IPS-NIHi11 (cell line): Measurements from ENCODE around the gene TGM6.

Experiments used
- DNase-seq: peaks from one replicate; pipeline ENCODE4 v3.0.0; 2012; ENCODE audit warnings: mixed read lengths, low spot score

The TGM6 gene

GRCh38 chr20:2380601-2381000, at the start of gene TGM6:
Gene TGM6, plus strand, starts transcription at chr20:2380901. Its CDS starts 68 bp downstream, at chr20:2380969.
- no peak for DNase-seq

GRCh38 chr20:2331106-2331505, 49.6 kb upstream of the TGM6 start:
- DNase-seq: no peak

- no peak for DNase-seq
These were observed 48.7 kb upstream of the TGM6 start for GRCh38 chr20:2331901-2332565.

- no peak for DNase-seq
These were observed 48.0 kb upstream of the TGM6 start for GRCh38 chr20:2332711-2333110.

GRCh38 chr20:2333821-2334220, 46.9 kb upstream of the TGM6 start:
- DNase-seq: no peak

- DNase-seq: no peak
These were observed 45.4 kb upstream of the TGM6 start for GRCh38 chr20:2335096-2335870.

- DNase-seq: no peak
These were observed 44.2 kb upstream of the TGM6 start for GRCh38 chr20:2336471-2336870.

- DNase-seq: no peak
These were observed 43.6 kb upstream of the TGM6 start for GRCh38 chr20:2337142-2337541.

GRCh38 chr20:2338411-2339066, 42.2 kb upstream of the TGM6 start:
- DNase-seq: no peak

- DNase-seq: no peak
These were observed 40.6 kb upstream of the TGM6 start for GRCh38 chr20:2340136-2340535.

GRCh38 chr20:2340823-2341222, 39.9 kb upstream of the TGM6 start:
- DNase-seq: no peak

GRCh38 chr20:2341336-2341735, 39.4 kb upstream of the TGM6 start:
- no peak for DNase-seq

- no peak for DNase-seq
These were observed 38.5 kb upstream of the TGM6 start for GRCh38 chr20:2342243-2342642.

- DNase-seq: no peak
These were observed 34.5 kb upstream of the TGM6 start for GRCh38 chr20:2346188-2346587.

- no peak for DNase-seq
These were observed 32.4 kb upstream of the TGM6 start for GRCh38 chr20:2348336-2348735.

- no peak for DNase-seq
These were observed 30.9 kb upstream of the TGM6 start for GRCh38 chr20:2349801-2350200.

GRCh38 chr20:2350606-2351005, 30.1 kb upstream of the TGM6 start:
- no peak for DNase-seq

GRCh38 chr20:2353231-2353630, 27.5 kb upstream of the TGM6 start:
- DNase-seq: no peak

GRCh38 chr20:2357114-2357513, 23.6 kb upstream of the TGM6 start:
- no peak for DNase-seq

- no peak for DNase-seq
These were observed 22.7 kb upstream of the TGM6 start for GRCh38 chr20:2358006-2358405.

- no peak for DNase-seq
These were observed 19.6 kb upstream of the TGM6 start for GRCh38 chr20:2361035-2361593.

GRCh38 chr20:2363187-2363586, 17.5 kb upstream of the TGM6 start:
- no peak for DNase-seq

- no peak for DNase-seq
These were observed 17.1 kb upstream of the TGM6 start for GRCh38 chr20:2363587-2363986.
